ENCODE data around the gene ZP2.
"Not testable (repeated sequence)": the region's sequence is repeated elsewhere in the genome, so short reads cannot be mapped to it uniquely, and the experiment has no call there.

Gene ZP2

GRCh38 chr16:21208446-21209230 is 2.7 kb downstream of the ZP2 start:
- DNase-seq = no peak

- DNase-seq = no peak
Measured at GRCh38 chr16:21206550-21206949, 4.8 kb downstream of the ZP2 start.

- DNase-seq = no peak
Measured at GRCh38 chr16:21205303-21205702, 6.1 kb downstream of the ZP2 start.

GRCh38 chr16:21203155-21203797 is 8.1 kb downstream of the ZP2 start:
- no peak for DNase-seq

GRCh38 chr16:21199607-21200218 is 11.7 kb downstream of the ZP2 start:
- DNase-seq = no peak

- no peak for DNase-seq
Measured at GRCh38 chr16:21197621-21198020, 13.8 kb downstream of the ZP2 start.

GRCh38 chr16:21197112-21197511 is 14.3 kb downstream of the ZP2 start:
- DNase-seq = no peak

GRCh38 chr16:21195330-21195729 is 16.0 kb downstream of the ZP2 start:
- DNase-seq = not testable (repeated sequence)

- no peak for DNase-seq
Measured at GRCh38 chr16:21194771-21195301, 16.5 kb downstream of the ZP2 start.

GRCh38 chr16:21192991-21193390 is 18.4 kb downstream of the ZP2 start:
- no peak for DNase-seq

GRCh38 chr16:21190599-21190998 is 20.8 kb downstream of the ZP2 start:
- no peak for DNase-seq

GRCh38 chr16:21190013-21190412 is 21.4 kb downstream of the ZP2 start:
- no peak for DNase-seq

GRCh38 chr16:21189311-21189710 is 22.1 kb downstream of the ZP2 start:
- DNase-seq = no peak

- DNase-seq = no peak
Measured at GRCh38 chr16:21186326-21186691, 25.1 kb downstream of the ZP2 start.

GRCh38 chr16:21185659-21186325 is 25.6 kb downstream of the ZP2 start:
- DNase-seq = no peak

GRCh38 chr16:21184834-21185233 is 26.5 kb downstream of the ZP2 start:
- no peak for DNase-seq

GRCh38 chr16:21183995-21184394 is 27.4 kb downstream of the ZP2 start:
- DNase-seq = no peak

GRCh38 chr16:21179983-21180365 is 31.4 kb downstream of the ZP2 start:
- DNase-seq = no peak

- DNase-seq = no peak
Measured at GRCh38 chr16:21179126-21179982, 32.0 kb downstream of the ZP2 start.

- DNase-seq = no peak
Measured at GRCh38 chr16:21175397-21175796, 36.0 kb downstream of the ZP2 start.

- no peak for DNase-seq
Measured at GRCh38 chr16:21172650-21173049, 38.7 kb downstream of the ZP2 start.

GRCh38 chr16:21170116-21170515 is 41.3 kb downstream of the ZP2 start:
- not testable (repeated sequence) for DNase-seq

All from CD4-positive, alpha-beta T cell treated with Interleukin-15 for 1 hour (primary cell).